HAP-1 (cell line): ENCODE data around the gene MPPED1.

ENCODE experiments used
- DNase-seq, 2 experiments: peaks; one replicate each; pipeline ENCODE4 v3.0.0-alpha.2; 2016 to 2020; ENCODE audit warnings: low spot score in 2 of 2
- H3K27me3 ChIP-seq: fragments of 250-450 bp; sonication (Bioruptor Pico); 2 replicates; pipeline ENCODE4 v1.5.1; 2020; ENCODE audit warnings: low read depth, mild to moderate bottlenecking, moderate library complexity
- H3K36me3 ChIP-seq: fragments of 250-450 bp; sonication (Bioruptor Pico); replicated peaks from 2 replicates; pipeline ENCODE4 v1.5.1; 2020; ENCODE audit warnings: mild to moderate bottlenecking
- H3K4me1 ChIP-seq: fragments of 250-450 bp; sonication (Bioruptor Pico); 2 replicates; pipeline ENCODE4 v1.5.1; 2020; ENCODE audit warnings: mild to moderate bottlenecking
- H3K4me3 ChIP-seq: fragments of 250-450 bp; sonication (Bioruptor Pico); 2 replicates; pipeline ENCODE4 v1.5.1; 2020; ENCODE audit warnings: mild to moderate bottlenecking, moderate library complexity
- H3K9me3 ChIP-seq: fragments of 250-450 bp; sonication (Bioruptor Pico); 2 replicates; pipeline ENCODE4 v1.5.1; 2020; ENCODE audit warnings: mild to moderate bottlenecking, moderate library complexity
- in situ Hi-C: fragments of 300-500 bp; cut with MboI; formaldehyde crosslinking; loops from 3 replicates; pipeline ENCODE4 v1.14.3; 2020; ENCODE audit warnings: low sequenced_read_pairs, inconsistent platforms, mixed read lengths

MPPED1 gene

GRCh38 chr22:43555561-43556515, 144.0 kb downstream of the MPPED1 start:
- in situ Hi-C loops, result no loop called here
- no peaks in the 10 kb centered on the region for H3K4me1 ChIP-seq
- no peak overlapping the region for H3K4me3 ChIP-seq
- H3K36me3 ChIP-seq, result no peaks in the 10 kb centered on the region
- DNase-seq, result no peak
- H3K27me3 ChIP-seq, result no peaks in the 10 kb centered on the region
- no peaks in the 10 kb centered on the region for H3K9me3 ChIP-seq
